Measurements from ENCODE around the gene ATP6V0E2.

DNA sequence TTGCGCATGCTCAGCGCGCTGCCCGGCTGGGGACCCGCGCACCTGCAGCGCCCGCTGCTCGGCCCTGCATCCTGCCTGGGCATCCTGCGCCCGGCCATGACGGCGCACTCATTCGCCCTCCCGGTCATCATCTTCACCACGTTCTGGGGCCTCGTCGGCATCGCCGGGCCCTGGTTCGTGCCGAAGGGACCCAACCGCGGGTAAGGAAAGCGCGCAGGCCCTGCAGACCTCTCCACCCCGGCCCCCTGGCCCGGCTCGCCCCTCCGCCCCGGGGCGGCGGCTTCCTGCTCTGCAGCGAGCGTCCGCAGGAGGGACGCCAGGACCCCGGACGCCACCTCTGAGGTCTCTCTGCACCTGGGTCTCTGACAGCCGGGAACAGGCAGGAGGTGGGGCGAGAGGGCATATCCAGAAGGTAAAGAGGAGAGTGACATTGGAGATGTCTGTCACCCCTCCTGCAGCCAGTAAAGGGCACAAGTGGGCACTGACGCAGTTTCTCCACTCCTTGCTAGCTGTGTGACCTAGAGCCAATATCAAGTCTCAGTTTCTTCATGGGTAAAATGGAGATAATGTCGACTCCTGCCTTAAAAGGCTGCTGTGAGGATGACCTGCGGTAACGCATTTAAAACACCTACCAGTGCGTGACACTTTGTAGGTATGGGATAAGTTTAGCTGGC lies 338 bp downstream of the ATP6V0E2 start:
- TF ChIP-seq POLR2A (IDR thresholded peaks at IDR 0.05) (no peak), CTCF (IDR thresholded peaks at IDR 0.05) (no peak)

All from ovary (tissue), 3 donors.